ENCODE data around the gene JOSD2.

Gene JOSD2

DNA sequence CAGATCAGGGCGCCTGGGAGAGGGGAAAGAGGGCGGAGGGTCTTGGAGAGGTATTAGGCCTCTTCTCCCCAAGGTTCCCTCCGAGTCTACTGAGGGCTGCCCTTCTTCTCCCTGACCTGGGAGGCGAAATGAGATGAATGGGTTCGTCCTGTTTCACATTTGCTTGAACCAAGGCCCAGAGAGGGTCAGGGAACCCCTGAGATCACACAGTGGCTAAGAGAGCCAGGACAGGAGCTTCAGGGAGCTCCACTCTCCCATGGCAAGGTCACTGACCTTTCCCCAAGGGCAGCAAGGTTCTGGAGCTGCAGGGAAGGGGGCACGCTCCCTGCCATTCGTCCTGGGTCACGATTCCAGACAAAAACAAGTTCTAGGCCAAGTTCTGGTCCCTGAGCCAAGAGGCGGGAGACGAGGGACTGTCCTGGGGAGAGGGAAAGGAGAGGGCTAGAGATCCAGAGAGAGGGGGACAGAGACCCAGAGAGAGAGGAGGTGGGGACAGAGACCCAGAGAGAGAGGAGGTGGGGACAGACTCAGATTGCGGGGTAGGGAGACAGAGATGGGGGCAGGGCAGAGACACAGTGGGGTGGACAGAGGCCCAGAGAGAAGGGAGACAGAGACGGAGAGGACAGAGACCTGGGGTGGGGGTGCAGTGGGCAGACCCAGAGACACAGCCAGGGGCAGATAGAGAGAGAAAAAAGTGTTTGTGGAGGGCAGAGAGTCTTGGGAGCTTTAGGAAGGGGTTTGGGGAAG, 2.2 kb upstream of the JOSD2 start:
- no peak for DNase-seq (ENCODE audit: low spot score)

DNA sequence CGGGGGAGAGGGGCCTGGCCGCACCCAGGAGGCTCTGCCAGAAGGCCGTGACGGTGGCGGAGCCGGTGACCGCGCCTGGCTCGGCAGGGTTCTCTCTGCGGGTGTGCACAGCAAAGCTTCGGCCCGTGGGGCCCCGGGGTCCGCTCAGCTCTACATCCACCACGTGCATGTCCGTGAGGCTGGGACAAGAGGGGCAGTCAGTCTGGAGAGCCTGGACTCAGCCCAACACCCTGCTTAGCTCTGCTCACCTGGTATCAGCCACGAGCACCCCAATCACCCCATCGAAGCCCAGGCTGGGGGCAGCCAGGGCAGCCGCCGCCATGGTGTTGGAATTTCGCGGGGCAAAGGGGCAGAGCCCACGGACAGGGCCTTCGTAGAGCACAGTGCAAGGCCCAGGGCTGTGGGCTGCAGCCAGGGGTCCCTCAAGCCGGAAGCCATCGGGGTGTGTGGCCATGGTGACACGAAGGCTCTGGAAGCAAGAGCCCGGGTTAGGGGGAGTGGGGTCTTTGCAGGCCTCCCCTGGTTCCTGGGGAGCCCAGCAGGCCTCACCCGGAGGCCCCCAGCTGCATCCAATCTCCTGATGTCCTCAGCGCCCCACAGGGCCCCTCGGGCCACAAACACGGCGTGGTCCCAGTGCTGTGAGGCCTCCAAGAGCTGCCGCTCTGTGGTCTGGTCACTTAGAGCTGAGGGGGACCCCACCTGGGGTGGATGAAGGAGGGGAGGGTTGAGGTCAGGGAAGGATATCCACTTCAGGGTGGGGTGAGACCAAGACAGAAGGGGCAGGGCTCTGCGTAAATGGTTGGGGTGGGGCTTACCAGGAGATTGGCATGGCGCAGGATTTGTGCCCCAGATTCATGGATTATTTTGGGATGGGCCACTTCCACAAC, 1.4 kb upstream of the JOSD2 start:
- no peak for DNase-seq (ENCODE audit: low spot score)

DNA sequence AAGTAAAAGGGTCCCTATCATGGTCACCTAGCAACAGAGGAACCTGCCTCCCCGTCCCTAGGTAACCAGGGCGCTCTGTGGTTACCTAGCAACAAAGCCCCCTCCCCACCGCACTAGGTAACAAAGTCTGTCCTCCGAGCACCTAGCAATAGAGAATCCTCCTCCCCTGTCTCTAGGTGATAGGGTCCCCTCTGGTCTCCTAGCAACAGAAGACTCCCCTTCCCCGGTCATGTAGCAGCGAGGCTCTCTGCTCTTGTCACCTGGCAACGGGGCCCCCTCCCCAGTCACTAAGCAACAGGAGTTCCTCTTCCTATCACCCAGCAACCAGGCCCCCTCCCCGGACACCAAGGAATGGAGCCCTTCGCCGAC, 307 bp downstream of the JOSD2 start:
- DNase-seq (ENCODE audit: low spot score): no peak

DNA sequence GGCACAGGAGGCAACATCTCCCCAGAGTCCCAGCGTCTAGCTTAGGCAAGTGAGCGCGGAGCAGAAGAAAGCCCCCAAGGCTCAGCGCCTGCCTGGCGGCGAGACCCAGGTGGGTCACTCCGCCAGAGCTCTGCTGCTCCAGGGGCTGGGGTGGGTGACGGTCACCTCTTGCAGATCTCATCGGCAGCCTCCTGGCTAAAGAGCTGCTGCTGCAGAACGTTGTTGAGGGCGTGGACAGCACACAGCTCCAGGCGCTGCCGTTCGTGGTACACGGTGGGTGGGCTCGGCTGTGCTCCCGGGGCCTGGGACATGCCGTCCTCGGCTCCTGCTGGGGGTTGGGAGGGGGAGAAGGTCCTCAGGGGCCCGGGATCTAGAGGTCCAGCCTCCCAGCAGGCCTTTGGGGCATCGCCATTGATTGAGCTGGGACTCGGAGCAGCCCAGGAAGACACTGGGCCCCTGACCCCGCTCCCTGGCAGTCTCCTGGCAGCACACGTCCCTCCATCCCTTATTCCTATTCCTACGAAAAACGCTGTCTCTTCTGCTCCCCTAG, 795 bp downstream of the JOSD2 start:
- no peak for DNase-seq (ENCODE audit: low spot score)

DNA sequence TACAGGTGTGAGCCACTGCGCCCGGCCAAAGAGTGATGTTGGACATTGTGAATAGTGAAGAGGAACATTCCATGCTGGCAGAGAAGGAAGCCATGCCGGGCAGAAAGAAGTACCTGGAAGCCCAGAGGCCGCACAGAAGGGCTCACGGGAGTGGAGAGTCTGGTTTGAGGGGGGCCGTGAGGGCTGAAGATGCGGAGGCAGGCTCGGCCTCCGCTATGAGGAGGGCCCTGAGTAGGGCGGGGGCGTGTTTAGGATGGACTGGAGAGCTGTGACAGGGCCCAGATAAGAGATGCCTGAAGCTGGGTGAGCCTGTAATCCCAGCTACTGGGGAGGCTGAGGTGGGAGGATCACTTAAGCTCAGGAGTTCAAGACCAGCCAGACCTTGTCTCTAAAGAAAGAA, 1.6 kb downstream of the JOSD2 start:
- DNase-seq (ENCODE audit: low spot score): peak; percentile 6

DNA sequence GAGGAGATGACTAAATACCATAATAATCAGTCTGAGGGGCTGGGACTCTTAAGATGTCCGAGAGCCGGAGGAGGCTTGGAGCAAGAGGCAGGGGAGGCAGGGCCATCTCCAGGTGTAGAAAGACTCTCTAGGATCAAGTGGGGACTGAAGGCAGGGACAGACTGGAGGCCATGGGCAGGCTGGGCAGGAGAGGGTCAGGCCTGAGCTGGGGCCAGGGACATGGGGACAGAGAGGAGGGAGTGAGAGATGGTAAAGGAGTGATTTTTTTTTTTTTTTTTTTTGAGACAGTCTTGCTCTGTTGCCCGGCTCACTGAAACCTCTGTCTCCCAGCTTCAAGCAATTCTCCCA, 2.2 kb downstream of the JOSD2 start:
- no peak for DNase-seq (ENCODE audit: low spot score)

DNA sequence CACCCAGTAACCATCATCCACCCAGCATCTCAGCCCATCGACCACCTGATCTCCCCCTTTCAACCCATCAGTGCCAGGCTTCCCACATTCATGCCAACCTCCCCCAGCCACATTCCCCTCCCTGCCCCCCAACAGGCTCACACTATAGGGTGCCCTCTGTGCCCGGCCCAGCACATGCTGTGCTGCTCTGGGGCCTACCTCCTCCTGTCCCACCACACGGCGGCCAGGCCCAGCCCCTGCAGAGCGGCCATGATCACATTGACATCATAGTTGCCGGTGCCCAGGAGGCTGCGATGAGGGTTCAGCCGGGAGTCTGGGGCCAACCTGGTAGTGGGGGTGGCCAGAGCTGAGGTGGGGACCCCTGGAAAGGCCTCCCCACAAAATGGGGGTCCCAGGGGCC, 3.6 kb downstream of the JOSD2 start:
- no peak for DNase-seq (ENCODE audit: low spot score)

DNA sequence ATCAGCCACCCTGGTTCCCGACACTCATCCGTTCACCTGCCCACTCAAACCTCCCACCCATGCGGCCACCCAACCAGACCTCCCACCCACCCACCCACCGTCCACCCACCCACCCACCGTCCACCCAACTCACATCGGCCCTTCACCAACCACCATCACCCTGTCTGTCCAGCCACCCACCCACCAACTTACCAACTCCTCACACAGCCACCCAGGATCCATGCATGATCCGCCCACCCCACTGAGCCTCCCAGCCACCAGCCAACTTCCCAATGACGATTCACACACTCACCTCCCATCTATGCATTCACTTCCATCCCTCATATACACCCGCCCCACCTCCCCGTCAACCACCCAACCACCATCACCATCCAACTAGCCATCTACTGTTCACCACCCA, 4.3 kb downstream of the JOSD2 start:
- no peak for DNase-seq (ENCODE audit: low spot score)

DNA sequence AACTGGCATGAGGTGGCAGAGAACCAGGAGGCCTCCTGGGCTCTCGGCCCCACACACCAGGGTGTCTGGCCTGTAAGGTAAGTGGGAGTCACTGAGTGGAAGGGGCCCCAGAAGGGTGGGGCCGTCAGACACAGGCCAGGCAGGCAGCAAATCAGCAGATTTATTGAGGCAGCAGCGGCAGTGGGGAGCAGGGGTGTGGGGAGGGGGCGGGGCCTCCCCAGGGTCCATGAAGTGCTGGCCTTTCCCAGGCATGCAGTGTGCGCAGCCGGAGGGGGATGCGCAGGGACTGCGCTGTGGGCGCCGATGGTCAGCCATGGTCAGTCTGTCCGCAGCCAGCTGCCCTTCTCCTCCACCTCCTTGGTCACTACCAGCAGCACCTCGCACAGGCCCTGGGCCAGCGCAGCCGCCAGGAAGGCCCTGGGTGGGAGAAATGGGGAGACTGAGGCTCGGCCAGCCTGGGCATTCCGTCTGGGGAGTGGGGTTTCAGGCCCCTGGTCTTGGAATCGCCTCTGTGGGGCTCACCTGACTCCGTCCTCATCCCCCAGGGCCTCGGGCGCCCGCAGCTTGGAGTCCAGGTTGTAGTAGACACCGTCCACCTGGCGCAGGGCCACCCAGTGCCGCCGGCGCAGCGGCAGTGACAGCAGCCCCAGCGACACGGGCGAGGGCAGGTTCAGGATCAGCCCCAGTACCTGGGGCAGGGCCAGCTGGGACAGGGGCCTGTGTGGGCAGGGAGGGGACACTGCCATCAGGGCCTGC, 5.0 kb downstream of the JOSD2 start:
- DNase-seq (ENCODE audit: low spot score): no peak

DNA sequence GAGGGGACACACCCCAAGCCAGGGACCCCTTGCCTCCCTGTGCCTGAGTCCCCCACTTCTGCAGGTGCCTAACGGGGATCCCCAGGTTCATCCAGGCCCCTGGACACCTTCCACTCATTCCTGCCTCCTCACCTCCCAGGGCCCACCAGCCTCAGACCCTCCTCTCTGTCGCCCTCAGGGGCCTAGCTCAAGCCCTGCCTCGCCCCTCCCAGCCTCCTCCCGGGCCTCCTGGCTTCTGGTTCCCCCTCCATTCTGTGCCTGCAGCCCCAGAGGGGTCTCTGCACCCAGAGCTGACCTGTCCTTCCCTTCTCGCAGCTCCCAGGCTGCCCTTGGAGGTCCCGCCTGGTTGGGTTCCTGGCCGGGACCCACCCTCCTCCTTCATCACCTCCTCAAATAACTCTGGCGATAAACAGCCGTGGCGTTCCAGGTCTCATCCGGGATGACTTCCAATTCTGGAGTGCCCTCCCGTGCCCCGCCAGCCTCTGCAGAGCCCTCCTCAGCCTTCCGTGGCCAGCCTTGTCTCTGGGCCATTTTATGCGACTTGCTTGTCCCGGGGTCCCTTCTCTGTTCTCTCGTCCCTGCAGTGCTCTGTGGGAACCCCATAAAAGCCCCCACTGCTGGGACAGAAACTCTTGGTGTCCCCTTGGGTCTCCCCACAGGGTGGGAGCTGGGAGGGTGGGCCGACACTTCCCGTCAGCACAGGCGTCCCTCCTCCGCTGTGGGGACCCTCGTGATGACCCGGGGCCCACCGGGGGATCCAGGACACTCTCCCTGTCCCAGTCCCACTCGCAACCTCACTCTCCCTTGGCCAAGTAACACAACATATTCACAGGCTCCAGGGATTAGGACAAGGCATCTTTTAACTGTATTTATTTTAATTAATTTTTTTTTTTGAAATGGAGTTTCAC, 9.2 kb downstream of the JOSD2 start:
- no peak for DNase-seq (ENCODE audit: low spot score)

DNA sequence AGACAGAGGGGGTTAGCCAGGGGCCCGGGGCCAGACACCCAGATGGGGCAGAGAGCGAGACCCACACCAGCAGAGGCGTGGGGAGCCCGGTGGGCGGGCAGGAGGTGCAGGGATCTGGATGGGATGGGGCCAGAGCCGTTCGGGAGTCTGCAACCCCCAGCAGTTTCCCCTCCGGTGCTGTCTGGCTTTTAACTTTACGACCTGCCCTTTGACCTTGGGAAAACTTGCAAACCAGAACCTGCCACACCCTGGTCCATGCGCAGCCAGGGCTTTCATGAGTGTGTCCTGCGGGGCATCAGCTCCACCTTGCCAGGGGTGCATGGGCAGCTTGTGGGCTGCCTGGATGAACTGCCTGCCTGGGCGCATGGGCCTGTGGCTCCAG, 9.8 kb downstream of the JOSD2 start:
- DNase-seq (ENCODE audit: low spot score): no peak

DNA sequence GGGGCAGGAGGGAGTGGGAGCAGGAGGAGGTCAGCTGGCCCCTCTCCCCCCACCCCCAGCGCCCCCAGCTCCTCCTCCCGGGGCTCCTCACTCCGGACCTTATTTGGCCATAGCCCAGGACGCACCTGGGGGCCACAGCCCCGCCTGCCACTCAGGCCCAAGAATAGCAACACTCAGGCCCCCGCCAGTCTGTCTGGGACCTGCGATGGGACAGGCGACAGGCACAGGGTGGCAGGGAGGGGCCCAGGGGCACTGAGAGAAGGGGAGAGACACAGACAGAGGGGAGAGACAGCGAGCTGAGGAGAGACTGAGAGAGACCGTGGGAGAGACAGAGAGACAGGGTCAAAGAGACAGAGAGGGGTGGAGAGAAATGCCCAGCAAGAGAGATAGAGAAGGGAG, 10.2 kb downstream of the JOSD2 start:
- DNase-seq (ENCODE audit: low spot score): no peak

DNA sequence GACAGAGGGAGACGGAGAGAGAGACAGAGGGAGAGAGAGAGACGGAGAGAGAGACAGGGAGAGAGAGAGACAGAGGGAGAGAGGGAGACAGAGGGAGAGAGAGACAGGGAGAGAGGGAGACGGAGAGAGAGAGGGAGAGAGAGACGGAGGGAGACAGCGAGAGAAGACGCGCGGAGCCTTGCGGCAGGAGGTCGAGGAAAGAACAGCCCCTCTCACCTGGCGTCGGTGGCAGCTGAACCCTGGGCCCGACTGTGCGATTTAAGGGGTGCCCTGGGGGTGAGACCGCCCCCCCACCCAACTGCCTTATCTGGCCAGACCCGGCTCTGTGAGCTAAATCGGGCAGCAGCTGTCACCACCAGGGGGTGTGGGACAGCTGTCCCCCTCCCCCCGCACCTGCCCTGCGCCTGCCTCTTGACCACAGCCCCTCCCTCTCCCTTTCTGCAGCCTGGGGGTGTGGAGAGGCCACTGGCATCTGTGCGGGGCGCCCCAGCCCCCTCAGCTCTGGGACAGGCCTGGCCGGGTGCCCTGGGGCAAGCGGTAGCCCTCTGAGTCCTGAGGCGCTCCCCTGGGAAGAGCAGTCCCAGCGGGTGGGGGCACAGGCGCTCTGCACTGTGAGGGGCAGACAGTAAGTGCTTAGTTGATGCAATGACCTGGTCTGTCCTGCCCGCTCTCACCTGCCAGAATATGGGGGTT, 10.8 kb downstream of the JOSD2 start:
- DNase-seq (ENCODE audit: low spot score): no peak

DNA sequence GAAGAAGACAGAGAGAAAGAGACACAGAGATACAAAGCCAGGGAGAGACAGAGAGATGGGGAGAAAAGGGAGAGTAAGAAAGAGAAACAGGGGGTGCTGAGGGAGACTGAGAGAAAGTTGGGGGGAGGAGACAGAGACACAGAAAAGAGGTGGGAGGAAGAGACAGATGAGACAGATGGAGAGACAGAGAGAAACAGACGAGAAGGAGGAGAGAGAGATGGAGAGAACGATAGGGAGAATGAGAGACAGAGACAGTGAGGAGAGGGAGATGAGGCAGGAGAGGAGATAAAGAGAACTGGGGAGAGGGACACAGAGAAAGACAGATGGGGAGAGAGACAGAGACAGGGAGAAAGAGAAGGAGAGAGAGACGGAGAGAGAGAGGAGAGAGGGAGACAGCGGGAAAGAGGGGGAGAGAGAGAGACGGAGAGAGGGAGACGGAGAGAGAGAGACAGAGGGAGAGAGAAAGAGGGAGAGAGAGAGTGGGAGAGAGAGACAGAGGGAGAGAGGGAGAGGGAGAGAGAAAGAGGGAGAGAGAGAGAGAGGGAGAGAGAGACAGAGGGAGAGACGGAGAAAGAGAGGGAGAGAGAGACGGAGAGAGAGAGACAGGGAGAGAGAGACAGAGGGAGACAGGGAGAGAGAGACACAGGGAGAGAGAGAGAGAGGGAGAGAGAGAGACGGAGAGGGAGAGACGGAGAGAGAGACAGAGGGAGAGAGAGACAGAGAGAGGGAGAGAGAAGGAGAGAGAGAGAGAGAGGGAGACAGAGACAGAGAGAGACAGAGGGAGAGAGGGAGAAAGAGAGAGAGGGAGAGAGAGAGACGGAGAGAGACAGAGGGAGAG, 12.6 kb downstream of the JOSD2 start:
- DNase-seq (ENCODE audit: low spot score): no peak

DNA sequence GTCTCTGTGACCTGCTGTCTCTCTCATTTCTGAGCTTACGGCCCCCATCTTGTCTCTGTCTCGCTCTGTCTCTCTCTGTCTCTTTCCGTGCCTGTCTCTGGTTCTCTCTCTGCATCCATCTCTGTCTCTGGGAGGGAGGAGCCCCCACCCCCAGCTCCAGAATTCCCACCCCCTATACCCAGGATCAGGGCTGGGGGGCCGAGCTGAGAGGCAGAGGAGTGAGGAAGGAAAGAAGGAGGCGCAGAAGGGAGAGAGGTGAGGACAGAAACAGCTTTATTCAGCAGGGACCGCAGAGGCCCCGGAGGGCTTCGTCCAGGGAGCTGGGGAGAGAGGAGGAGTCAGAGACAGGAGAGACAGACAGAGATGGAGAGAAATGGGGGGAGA, 14.0 kb downstream of the JOSD2 start:
- DNase-seq (ENCODE audit: low spot score): no peak

DNA sequence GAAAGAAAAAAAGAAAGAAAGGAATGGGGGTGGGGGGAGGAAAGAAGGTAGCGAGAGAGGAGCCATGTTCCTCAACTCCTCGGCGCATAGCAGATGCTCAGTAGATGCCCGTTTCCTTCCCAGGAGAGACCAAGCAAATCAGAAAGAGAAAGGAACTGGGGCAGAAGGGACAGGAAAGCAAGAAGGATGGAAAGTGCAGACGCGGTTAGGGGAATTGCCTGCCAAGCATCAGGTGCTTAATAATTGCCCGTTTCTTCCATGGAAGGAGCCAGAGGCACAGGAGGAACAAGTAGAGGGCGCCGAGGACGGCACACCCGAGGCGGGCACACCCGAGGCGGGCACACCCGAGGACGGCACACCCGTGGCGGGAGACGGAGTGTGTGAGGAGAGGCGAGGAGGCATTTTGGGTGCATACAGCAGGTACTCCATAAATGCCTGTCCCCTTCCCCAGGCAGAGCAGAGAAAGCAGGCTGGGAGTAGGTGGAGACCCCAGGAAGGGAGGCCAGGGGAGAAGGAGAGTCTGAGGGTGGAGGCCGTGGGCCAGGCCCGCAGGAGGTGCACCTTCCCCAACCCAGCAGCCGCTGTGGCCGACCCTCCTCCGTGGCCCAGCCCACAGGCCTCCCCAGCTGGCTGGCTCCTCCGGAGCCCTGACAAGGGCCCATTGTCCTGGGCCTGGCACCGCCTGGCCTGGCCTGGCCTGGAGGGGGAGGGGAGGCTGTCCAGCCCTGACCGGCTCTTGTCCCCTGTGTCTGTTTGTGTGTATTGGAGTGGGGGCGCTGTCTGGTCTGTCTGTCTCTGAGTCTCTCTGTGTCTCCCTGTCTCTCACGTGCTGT, 14.6 kb downstream of the JOSD2 start:
- no peak for DNase-seq (ENCODE audit: low spot score)

DNA sequence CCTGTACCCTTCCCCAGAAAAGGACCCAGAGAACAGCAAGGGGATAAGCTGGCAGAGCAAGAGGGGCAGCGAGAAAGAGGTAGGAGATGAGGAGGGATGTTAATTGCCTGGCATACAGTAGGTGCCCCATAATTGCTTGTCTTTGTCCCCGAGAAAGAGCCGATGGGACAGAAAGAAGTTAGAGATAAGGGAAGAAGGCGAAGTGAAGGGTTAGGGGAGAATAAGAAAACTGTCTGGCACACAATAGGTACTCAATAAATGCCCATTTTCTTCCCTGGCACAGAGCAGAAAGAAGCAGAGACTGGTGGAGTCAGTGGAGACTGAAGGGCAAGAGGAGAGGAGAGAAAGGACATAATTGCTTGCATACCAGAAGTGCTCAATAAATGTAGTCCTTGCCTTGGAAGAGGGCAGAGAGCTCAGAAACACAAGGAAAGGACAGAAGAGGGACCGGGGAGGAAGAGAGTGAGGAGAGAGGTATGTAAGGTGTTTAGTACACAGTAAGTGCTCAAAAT, 15.9 kb downstream of the JOSD2 start:
- DNase-seq (ENCODE audit: low spot score): no peak

DNA sequence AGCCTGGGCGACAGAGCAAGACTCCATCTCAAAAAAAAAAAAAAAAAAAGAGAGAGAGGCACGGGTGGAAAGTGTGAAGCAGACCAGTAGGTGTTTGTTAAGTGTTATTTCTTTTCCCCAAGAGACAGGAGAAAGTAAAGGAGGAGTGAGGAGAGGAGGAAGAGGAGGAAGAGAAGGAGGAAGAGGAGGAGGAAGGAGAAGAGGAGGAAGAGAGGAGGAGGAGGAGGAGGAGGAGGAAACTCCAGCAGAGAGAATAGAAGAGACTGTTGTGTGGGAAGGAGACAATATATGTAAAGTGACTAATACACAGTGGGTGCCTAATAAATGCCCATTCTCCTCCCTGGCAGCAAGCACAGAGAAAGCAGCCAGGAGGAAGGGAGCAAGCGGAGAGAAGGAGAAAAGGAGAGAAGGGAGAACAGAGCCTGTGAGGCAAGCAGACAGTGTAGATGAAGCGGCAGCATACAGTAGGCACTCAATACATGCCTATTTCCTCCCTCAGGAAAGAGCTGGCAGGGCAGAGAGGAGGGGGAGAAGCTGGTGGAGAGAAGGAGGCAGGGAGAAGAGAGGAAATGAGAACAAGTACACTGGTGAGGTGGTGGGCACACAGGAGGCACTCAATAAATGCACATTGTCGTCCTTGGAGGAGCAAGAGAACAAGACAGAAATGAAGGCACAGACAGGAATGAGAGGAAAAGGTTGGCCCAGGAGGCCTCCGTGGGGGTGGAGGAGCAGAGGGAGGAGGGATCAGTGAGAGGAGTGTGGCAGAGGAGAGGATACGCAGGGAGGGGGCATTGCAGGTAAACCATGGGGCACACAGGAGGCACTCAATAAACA, 16.6 kb downstream of the JOSD2 start:
- no peak for DNase-seq (ENCODE audit: low spot score)
